Hepatocyte (in vitro differentiated cells): ENCODE measurements around the gene TMCO5A.

ENCODE experiments used
- EZH2 ChIP-seq: fragments of 200-600 bp; sonication (generic); IDR thresholded peaks from 2 replicates; pipeline ENCODE4 v1.6.1; 2016; ENCODE audit warnings: antibody characterized with exemption, mild to moderate bottlenecking, borderline replicate concordance
- EZH2phosphoT487 ChIP-seq: fragments of 200-600 bp; sonication (generic); IDR thresholded peaks from one replicate; pipeline ENCODE4 v1.6.1; 2018; ENCODE audit warnings: antibody characterized with exemption, mild to moderate bottlenecking, low read depth, moderate library complexity; ENCODE audit not compliant: unreplicated experiment, severe bottlenecking
- TF ChIP-seq, protein P1 (sequence below): fragments of 200-600 bp; sonication (generic); IDR thresholded peaks from 2 replicates; pipeline ENCODE4 v1.5.1; 2016; ENCODE audit warnings: antibody characterized with exemption, mild to moderate bottlenecking; ENCODE audit not compliant: poor library complexity

DNA sequence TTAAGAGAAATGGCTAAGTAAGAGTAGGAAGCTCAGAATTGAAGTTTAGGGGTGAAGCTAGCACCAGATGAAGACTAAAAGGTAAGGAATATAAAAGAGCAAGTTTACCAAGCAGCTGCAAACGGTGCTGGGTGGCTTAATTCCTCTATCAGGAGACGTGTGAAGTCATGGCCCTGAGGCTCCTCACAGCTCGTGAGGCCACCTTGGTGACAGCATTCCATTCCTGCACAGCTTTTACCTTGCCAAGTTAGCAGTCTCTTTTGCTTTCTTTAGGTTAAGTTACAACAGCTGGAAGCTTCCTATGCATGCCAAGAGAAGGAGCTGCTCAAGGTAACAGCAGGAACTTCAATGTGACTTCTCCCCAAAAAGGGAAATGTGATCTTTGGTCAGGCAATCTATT lies 6.4 kb downstream of the TMCO5A start:
- TF ChIP-seq EZH2: no peak
- TF ChIP-seq, protein P1, sequence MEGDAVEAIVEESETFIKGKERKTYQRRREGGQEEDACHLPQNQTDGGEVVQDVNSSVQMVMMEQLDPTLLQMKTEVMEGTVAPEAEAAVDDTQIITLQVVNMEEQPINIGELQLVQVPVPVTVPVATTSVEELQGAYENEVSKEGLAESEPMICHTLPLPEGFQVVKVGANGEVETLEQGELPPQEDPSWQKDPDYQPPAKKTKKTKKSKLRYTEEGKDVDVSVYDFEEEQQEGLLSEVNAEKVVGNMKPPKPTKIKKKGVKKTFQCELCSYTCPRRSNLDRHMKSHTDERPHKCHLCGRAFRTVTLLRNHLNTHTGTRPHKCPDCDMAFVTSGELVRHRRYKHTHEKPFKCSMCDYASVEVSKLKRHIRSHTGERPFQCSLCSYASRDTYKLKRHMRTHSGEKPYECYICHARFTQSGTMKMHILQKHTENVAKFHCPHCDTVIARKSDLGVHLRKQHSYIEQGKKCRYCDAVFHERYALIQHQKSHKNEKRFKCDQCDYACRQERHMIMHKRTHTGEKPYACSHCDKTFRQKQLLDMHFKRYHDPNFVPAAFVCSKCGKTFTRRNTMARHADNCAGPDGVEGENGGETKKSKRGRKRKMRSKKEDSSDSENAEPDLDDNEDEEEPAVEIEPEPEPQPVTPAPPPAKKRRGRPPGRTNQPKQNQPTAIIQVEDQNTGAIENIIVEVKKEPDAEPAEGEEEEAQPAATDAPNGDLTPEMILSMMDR: no peak
- TF ChIP-seq EZH2phosphoT487: no peak
